HCT116 (cell line): ENCODE results near the gene ATP5F1D.

Source experiments
- EZH2 ChIP-seq: fragments of 200-600 bp; sonication (generic); IDR thresholded peaks from 2 replicates; pipeline ENCODE4 v1.6.1; 2017; ENCODE audit warnings: antibody characterized with exemption, mixed run types
- JUND ChIP-seq: IDR thresholded peaks from 2 replicates; pipeline ENCODE4 v1.6.1; 2012
- POLR2A ChIP-seq: IDR thresholded peaks from 2 replicates; pipeline ENCODE4 v1.7.0; 2011; ENCODE audit warnings: borderline replicate concordance; ENCODE audit not compliant: insufficient read depth, insufficient read length; ENCODE audit errors: extremely low read depth
- SIN3A ChIP-seq: IDR thresholded peaks from 2 replicates; pipeline ENCODE4 v1.6.1; 2012; ENCODE audit warnings: low read depth
- TCF7L2 ChIP-seq: IDR thresholded peaks from 2 replicates; pipeline ENCODE4 v1.7.0; 2011; ENCODE audit warnings: borderline replicate concordance, inconsistent platforms; ENCODE audit not compliant: insufficient read depth, insufficient read length; ENCODE audit errors: extremely low read depth
- ZNF274 ChIP-seq: fragments of 200-500 bp; sonication (Bioruptor generic); IDR thresholded peaks from 2 replicates; pipeline ENCODE4 v1.6.1; 2014; ENCODE audit warnings: mild to moderate bottlenecking, low read depth, low read length, inconsistent platforms
- TF ChIP-seq, protein P1 (sequence below), 3 experiments: fragments of 200-600 bp in 1 of 3; sonication (generic) in 1 of 3; IDR thresholded peaks in 2 of 3; conservative IDR thresholded peaks in 1 of 3; 2 replicates each; pipeline ENCODE4 v1.5.1; 2012 to 2017; ENCODE audit warnings: low read depth in 2 of 3, low read length in 2 of 3, antibody characterized with exemption in 1 of 3, borderline replicate concordance in 1 of 3, control low read depth in 1 of 3, mild to moderate bottlenecking in 1 of 3, mixed read lengths in 1 of 3, mixed run types in 1 of 3, moderate library complexity in 1 of 3; ENCODE audit not compliant: insufficient read depth in 1 of 3
- TF ChIP-seq, protein P2 (sequence below): IDR thresholded peaks from 2 replicates; pipeline ENCODE4 v1.6.1; 2012; ENCODE audit warnings: low read depth
- TF ChIP-seq, protein P3 (sequence below): IDR thresholded peaks from 2 replicates; pipeline ENCODE4 v1.6.1; 2012

DNA sequence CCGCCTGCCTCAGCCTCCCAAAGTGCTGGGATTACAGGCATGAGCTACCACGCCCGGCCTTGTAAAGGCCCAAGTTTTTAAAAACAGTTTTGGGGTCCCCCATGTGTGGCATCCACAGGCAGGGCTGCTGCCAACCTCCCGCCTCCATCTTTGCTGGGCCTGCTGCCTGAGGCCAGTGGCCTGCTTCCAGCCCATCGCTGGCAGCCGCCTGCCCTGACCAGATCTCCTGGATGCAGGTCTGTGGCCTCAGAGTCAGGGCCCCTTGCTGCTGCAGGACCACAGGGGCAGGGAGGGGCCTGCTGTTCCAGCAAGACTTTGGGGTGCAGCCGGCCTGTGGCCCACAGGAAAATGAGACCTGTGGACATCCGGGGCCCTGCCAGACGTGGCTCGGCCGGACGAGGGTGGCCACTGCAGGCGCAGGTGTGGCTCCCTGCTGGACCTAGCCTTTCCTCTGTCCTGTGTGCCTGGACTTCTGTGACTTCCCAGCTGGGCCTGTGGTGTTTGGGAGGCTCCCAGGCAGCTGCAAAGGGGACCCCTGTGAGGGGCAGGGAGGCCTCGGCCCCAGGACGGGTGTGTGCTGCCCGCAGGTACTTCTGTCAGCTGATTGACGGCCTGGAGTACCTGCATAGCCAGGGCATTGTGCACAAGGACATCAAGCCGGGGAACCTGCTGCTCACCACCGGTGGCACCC lies 21.6 kb upstream of the ATP5F1D start:
- TF ChIP-seq, protein P1, sequence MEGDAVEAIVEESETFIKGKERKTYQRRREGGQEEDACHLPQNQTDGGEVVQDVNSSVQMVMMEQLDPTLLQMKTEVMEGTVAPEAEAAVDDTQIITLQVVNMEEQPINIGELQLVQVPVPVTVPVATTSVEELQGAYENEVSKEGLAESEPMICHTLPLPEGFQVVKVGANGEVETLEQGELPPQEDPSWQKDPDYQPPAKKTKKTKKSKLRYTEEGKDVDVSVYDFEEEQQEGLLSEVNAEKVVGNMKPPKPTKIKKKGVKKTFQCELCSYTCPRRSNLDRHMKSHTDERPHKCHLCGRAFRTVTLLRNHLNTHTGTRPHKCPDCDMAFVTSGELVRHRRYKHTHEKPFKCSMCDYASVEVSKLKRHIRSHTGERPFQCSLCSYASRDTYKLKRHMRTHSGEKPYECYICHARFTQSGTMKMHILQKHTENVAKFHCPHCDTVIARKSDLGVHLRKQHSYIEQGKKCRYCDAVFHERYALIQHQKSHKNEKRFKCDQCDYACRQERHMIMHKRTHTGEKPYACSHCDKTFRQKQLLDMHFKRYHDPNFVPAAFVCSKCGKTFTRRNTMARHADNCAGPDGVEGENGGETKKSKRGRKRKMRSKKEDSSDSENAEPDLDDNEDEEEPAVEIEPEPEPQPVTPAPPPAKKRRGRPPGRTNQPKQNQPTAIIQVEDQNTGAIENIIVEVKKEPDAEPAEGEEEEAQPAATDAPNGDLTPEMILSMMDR (IDR thresholded peaks at IDR 0.05 in 2 of 3, conservative IDR thresholded peaks at IDR 0.05 in 1 of 3; ENCODE audit: borderline replicate concordance in 1 of 3, insufficient read depth in 1 of 3, low read depth in 2 of 3, low read length in 2 of 3), result no peak
- TF ChIP-seq, protein P2, sequence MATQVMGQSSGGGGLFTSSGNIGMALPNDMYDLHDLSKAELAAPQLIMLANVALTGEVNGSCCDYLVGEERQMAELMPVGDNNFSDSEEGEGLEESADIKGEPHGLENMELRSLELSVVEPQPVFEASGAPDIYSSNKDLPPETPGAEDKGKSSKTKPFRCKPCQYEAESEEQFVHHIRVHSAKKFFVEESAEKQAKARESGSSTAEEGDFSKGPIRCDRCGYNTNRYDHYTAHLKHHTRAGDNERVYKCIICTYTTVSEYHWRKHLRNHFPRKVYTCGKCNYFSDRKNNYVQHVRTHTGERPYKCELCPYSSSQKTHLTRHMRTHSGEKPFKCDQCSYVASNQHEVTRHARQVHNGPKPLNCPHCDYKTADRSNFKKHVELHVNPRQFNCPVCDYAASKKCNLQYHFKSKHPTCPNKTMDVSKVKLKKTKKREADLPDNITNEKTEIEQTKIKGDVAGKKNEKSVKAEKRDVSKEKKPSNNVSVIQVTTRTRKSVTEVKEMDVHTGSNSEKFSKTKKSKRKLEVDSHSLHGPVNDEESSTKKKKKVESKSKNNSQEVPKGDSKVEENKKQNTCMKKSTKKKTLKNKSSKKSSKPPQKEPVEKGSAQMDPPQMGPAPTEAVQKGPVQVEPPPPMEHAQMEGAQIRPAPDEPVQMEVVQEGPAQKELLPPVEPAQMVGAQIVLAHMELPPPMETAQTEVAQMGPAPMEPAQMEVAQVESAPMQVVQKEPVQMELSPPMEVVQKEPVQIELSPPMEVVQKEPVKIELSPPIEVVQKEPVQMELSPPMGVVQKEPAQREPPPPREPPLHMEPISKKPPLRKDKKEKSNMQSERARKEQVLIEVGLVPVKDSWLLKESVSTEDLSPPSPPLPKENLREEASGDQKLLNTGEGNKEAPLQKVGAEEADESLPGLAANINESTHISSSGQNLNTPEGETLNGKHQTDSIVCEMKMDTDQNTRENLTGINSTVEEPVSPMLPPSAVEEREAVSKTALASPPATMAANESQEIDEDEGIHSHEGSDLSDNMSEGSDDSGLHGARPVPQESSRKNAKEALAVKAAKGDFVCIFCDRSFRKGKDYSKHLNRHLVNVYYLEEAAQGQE, result no peak
- TF ChIP-seq TCF7L2, result no peak
- TF ChIP-seq, protein P3, sequence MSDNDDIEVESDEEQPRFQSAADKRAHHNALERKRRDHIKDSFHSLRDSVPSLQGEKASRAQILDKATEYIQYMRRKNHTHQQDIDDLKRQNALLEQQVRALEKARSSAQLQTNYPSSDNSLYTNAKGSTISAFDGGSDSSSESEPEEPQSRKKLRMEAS, result no peak
- no peak for TF ChIP-seq POLR2A
- TF ChIP-seq SIN3A, result no peak
- TF ChIP-seq JUND, result no peak
- TF ChIP-seq ZNF274, result no peak
- no peak for TF ChIP-seq EZH2
